Brain microvascular endothelial cell (primary cell): ENCODE measurements around the gene DGKB.

Source experiments
- DNase-seq: peaks from one replicate; pipeline ENCODE4 v3.0.0-alpha.2; 2020
- H3K27ac ChIP-seq: fragments of 250-450 bp; sonication (Bioruptor Pico); 2 replicates; pipeline ENCODE4 v1.5.1; 2020; ENCODE audit warnings: mild to moderate bottlenecking, moderate library complexity
- H3K27me3 ChIP-seq: fragments of 250-450 bp; sonication (Bioruptor Pico); replicated peaks from 2 replicates; pipeline ENCODE4 v1.5.1; 2020; ENCODE audit warnings: mild to moderate bottlenecking
- H3K36me3 ChIP-seq: fragments of 250-450 bp; sonication (Bioruptor Pico); replicated peaks from 2 replicates; pipeline ENCODE4 v1.5.1; 2020; ENCODE audit warnings: mild to moderate bottlenecking
- H3K4me3 ChIP-seq: 2 replicates; pipeline ENCODE4 v1.5.1; 2011; ENCODE audit warnings: low read depth, mild to moderate bottlenecking, control low read depth, low read length, moderate library complexity
- in situ Hi-C: cut with HindIII; loops from 2 replicates; pipeline ENCODE4 v1.10.0; 2017; ENCODE audit warnings: low sequenced_read_pairs, low pct_ligation_motif_present
- TF ChIP-seq, protein P1 (sequence below): IDR thresholded peaks from 2 replicates; pipeline ENCODE4 v1.5.1; 2011; ENCODE audit warnings: low read depth, mild to moderate bottlenecking, moderate library complexity, low read length, control low read depth, inconsistent platforms; ENCODE audit errors: missing control alignments

The DGKB gene

GRCh38 chr7:14576578-14576977 lies 326.0 kb downstream of the DGKB start:
- Histone ChIP-seq H3K36me3 (no peaks in the 10 kb centered on the region), H3K27ac (no peak overlapping the region), H3K4me3 (no peak overlapping the region), H3K27me3 (no peaks in the 10 kb centered on the region)
- no peak for DNase-seq
- in situ Hi-C loops: no loop called here
- TF ChIP-seq, protein P1, sequence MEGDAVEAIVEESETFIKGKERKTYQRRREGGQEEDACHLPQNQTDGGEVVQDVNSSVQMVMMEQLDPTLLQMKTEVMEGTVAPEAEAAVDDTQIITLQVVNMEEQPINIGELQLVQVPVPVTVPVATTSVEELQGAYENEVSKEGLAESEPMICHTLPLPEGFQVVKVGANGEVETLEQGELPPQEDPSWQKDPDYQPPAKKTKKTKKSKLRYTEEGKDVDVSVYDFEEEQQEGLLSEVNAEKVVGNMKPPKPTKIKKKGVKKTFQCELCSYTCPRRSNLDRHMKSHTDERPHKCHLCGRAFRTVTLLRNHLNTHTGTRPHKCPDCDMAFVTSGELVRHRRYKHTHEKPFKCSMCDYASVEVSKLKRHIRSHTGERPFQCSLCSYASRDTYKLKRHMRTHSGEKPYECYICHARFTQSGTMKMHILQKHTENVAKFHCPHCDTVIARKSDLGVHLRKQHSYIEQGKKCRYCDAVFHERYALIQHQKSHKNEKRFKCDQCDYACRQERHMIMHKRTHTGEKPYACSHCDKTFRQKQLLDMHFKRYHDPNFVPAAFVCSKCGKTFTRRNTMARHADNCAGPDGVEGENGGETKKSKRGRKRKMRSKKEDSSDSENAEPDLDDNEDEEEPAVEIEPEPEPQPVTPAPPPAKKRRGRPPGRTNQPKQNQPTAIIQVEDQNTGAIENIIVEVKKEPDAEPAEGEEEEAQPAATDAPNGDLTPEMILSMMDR: no peak

DNA sequence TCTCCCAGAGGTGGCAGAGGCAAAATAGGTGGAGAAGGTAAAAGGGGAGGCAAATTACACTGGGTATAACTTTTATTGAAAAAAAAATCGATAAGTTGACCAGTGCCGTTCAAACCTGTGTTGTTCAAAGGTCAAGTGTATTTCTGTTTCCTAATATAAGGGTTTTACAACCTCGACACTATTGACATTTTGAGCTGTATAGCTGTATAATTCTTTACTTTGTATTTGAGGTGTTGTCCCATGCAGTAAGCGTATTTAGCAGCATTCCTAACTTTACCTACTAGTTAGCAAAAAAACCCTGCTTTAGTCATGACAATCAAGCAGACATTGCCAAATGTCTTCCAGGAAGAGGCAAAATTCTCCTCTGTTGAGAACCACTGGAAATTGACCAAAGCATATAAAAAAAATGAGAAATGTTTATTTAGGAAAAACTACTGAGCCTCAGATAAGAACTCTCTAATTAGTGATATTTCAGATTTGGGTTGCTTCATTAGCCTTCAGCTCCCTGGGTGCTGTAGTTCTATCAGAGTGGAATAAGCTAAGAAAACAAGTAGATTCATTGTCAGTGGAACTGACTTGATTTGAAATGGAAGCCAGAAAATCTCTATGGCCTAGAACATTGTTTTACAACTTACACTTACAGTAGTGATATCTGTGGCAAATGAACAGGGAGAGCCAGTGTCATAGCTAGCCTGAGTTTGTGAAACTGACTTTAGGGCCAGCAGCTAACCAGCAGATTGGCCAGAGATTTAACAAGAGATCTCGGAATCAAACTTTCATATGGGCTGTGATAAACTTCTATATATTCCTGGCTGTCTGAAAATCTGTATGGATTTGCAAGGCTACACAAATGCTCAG lies 331.6 kb downstream of the DGKB start:
- H3K27me3 ChIP-seq: no peaks in the 10 kb centered on the region
- TF ChIP-seq, protein P1: no peak
- H3K36me3 ChIP-seq: no peaks in the 10 kb centered on the region
- no peak overlapping the region for H3K27ac ChIP-seq
- in situ Hi-C loops: no loop called here
- H3K4me3 ChIP-seq: no peak overlapping the region
- DNase-seq: no peak

- H3K36me3 ChIP-seq: no peaks in the 10 kb centered on the region
- TF ChIP-seq, protein P1: no peak
- no peak overlapping the region for H3K27ac ChIP-seq
- H3K4me3 ChIP-seq: no peak overlapping the region
- in situ Hi-C loops: no loop called here
- H3K27me3 ChIP-seq: no peaks in the 10 kb centered on the region
- DNase-seq: no peak
Measured at GRCh38 chr7:14552060-14552459, 350.5 kb downstream of the DGKB start.

- no peak for DNase-seq
- no peak overlapping the region for H3K27ac ChIP-seq
- no peaks in the 10 kb centered on the region for H3K27me3 ChIP-seq
- TF ChIP-seq, protein P1: no peak
- in situ Hi-C loops: no loop called here
- H3K36me3 ChIP-seq: no peaks in the 10 kb centered on the region
- no peak overlapping the region for H3K4me3 ChIP-seq
Measured at GRCh38 chr7:14551310-14551709, 351.2 kb downstream of the DGKB start.

DNA sequence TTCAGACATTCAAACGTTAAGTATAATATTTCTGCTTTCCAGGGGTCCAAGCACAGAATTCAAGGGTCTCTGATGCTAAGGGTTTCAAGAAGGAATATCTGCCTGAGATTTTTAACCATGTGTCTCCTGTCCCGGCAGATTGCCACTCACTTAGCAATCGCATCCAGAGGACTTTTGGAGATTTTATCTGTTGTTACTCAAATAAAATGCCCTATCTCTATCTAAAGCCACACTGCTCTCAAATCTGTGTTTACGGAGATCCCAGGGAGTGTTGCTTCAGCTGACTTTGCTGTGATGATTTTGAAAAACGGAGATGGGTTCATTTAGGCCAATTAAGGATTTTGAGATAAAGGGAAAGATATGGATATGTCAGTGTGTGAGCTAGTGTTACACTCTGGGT lies 359.9 kb downstream of the DGKB start:
- DNase-seq: no peak
- H3K4me3 ChIP-seq: no peak overlapping the region
- H3K27me3 ChIP-seq: no peaks in the 10 kb centered on the region
- TF ChIP-seq, protein P1: no peak
- H3K36me3 ChIP-seq: no peaks in the 10 kb centered on the region
- H3K27ac ChIP-seq: no peak overlapping the region
- in situ Hi-C loops: no loop called here

- in situ Hi-C loops: no loop called here
- TF ChIP-seq, protein P1: no peak
Measured at GRCh38 chr7:14521183-14521582, 381.4 kb downstream of the DGKB start.

More at GRCh38 chr7:14521183-14521582, 381.4 kb downstream of the DGKB start:
- Histone ChIP-seq H3K27ac (no peak overlapping the region), H3K27me3 (no peaks in the 10 kb centered on the region), H3K36me3 (no peaks in the 10 kb centered on the region), H3K4me3 (no peak overlapping the region)
- no peak for DNase-seq
